Activated naive CD8-positive, alpha-beta T cell treated with anti-CD3 and anti-CD28 coated beads, Interleukin-2, amount 50 U/mL, for 24 hours (primary cell): ENCODE measurements around the gene SERPINA6.

Experiments used
- ATAC-seq: fragments of 150-1000 bp; cut with Tn5 transposase; one replicate; pipeline ENCODE4 v1.10.0; 2021
- DNase-seq: peaks from one replicate; pipeline ENCODE4 v3.0.0; 2021
- H3K27ac Mint-ChIP-seq: one replicate; pipeline ENCODE4 v1.8.0; 2021; ENCODE audit warnings: mild to moderate bottlenecking, mixed read lengths
- H3K27me3 Mint-ChIP-seq: one replicate; pipeline ENCODE4 v1.8.0; 2021; ENCODE audit warnings: mixed read lengths
- H3K36me3 Mint-ChIP-seq: one replicate; pipeline ENCODE4 v1.8.0; 2021; ENCODE audit warnings: low read depth, mixed read lengths
- H3K4me1 Mint-ChIP-seq: one replicate; pipeline ENCODE4 v1.8.0; 2021; ENCODE audit warnings: mixed read lengths
- H3K4me3 Mint-ChIP-seq: one replicate; pipeline ENCODE4 v1.8.0; 2021; ENCODE audit warnings: mild to moderate bottlenecking, moderate library complexity, mixed read lengths
- H3K9me3 Mint-ChIP-seq: one replicate; pipeline ENCODE4 v1.8.0; 2021; ENCODE audit warnings: mixed read lengths

The SERPINA6 gene

DNA sequence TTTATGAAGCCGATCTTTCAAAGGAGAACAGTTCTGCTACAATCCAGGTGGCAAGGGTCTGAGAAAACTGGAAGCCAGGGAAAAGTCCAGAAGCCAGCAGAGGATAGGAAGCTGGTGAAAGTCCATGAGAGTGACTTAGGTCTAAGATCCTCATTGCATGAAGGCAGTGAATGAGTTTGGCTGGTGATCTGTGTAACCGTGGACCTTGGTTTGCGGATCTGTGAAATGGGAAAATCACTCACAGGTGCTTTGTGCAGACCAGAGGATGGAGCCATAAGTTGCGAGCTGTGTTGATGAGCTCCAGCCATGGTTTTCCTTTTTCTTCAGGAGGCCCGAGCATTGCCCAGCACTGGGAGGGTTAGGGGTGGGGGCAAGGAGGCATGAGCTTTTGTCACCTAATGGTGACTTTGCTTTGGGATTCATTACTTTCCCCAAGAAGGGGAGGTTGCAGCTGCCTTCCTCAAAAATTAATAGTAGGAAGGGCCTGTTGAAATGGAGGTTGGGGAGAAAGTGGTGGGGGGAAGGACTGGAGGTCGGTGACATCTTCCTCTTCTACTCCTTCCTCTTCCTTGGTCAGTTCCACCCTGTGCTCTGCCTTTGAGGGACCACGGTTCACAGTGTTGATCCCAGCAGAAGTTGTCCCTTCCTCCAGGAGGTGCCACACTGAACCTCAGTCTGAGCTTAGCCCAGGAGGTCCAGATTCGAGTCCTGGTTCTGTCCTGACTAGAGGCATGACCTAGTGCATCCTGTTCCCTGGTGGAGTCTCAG lies 20.3 kb upstream of the SERPINA6 start:
- DNase-seq: no peak
- H3K4me3 Mint-ChIP-seq: no peak overlapping the region
- H3K36me3 Mint-ChIP-seq: peaks cover 5% of the 10 kb centered on the region
- H3K27ac Mint-ChIP-seq: no peak overlapping the region
- H3K4me1 Mint-ChIP-seq: peaks cover 18% of the 10 kb centered on the region
- peaks cover 37% of the 10 kb centered on the region for H3K27me3 Mint-ChIP-seq
- no peak for ATAC-seq
- peaks cover 15% of the 10 kb centered on the region for H3K9me3 Mint-ChIP-seq

DNA sequence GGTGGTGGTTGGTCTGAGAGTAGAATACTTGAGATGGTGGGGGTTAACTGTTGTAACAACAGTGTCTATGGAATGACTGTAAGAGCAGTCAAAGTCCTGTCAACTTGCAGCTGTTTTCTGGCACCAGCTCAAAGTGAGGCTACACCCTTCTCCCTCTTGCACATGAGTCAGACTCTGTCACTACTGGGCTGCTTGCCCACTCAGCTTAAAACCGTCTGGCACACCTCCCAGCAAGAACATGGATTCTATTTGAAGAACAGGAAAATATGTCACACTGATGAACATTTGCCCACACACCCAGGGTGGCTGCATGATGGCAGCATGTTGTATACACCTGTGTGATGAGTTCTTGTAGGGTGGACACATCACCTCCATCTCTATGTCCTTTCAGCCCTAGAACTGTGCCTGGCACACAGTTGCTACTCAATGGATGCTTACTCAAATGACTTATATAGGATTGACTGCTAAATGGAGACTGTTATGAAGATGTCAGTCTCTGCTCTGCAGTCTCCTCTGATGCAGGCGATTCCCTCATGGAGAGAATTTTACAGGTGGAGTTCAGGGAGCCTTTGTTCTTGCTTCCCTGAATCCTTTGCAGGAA lies 19.3 kb upstream of the SERPINA6 start:
- Mint-ChIP-seq H3K4me3 (no peak overlapping the region), H3K27ac (no peak overlapping the region), H3K4me1 (peaks cover 19% of the 10 kb centered on the region), H3K27me3 (peaks cover 37% of the 10 kb centered on the region), H3K9me3 (peaks cover 16% of the 10 kb centered on the region), H3K36me3 (peaks cover 5% of the 10 kb centered on the region)
- ATAC-seq (peak; percentile 33), DNase-seq (peak; percentile 10)

DNA sequence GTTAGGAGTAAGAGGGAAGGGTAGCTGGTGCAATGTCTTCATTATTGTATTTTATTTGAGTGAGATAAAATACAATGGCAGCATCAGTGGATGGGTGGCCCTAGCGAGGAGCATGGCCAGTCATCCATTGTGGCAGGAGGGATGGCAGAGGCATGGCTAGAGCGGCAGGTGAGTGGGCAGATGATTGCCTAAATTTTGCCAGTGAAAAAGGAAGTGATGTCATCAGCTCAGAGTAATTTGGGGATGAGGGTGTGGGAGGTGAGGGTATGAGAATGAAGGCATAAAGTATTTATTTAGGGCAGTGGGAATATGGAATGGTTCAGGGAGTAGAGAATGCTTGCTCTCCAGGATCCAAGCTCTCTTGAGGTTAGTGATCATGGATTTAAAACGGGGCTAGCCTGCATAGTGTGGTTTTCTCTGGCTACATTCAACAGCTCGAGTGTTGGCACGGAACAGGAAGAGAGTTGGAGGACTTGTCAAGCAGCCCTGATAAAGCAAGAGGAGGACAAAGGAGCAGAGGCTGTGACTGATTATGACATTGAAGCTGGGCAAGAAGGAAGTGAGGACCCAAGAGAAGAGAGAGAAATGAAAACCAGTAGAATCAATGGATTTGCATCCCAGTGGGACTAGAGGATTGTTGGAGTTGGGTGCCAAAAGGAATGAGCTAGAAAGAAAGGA lies 18.7 kb upstream of the SERPINA6 start:
- Mint-ChIP-seq H3K4me3 (no peak overlapping the region), H3K27me3 (peaks cover 40% of the 10 kb centered on the region), H3K4me1 (peaks cover 18% of the 10 kb centered on the region), H3K36me3 (peaks cover 5% of the 10 kb centered on the region), H3K9me3 (peaks cover 19% of the 10 kb centered on the region), H3K27ac (peak overlapping the region; percentile 3)
- no peak for ATAC-seq
- DNase-seq: no peak

DNA sequence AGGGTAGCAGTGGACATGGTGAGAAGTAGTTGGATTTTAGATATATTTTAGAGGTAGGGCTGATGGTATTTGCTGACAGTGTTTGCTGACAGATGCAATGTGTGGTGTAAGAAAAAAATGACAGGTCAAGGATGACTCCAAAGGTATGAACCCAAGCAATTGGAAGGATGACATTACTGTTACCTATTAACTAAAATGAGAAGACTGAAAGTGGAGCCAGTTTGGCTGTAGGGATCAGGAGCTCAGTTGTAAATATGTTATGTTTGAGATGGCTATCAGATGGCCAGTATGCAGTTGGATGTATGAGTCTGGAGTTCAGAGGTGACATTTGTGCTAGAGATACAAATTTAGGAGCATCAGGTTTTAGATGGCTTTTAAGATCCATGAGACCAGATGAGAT lies 17.4 kb upstream of the SERPINA6 start:
- no peak for ATAC-seq
- peaks cover 40% of the 10 kb centered on the region for H3K27me3 Mint-ChIP-seq
- H3K36me3 Mint-ChIP-seq: peaks cover 5% of the 10 kb centered on the region
- H3K9me3 Mint-ChIP-seq: peaks cover 15% of the 10 kb centered on the region
- no peak overlapping the region for H3K4me3 Mint-ChIP-seq
- H3K27ac Mint-ChIP-seq: peak overlapping the region; percentile 24
- peaks cover 15% of the 10 kb centered on the region for H3K4me1 Mint-ChIP-seq
- no peak for DNase-seq

DNA sequence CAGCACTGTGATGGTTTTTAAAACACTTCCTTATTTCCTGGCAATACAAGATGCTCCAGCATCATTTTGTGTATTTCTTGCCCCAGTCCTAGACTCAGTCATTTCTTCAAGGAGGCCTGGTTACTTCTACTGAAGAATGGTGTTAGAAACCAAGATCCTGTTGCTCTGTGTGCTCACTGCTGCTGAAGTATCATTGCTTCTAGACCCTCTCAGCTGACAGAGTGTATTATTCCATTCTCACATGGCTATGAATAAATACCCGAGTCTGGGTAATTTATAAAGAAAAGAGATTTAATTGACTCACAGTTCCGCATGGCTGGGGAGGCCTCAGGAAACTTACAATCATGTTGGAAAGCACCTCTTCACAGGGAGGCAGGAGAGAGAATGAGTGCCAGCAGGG lies 14.9 kb upstream of the SERPINA6 start:
- no peak for DNase-seq
- peaks cover 56% of the 10 kb centered on the region for H3K27me3 Mint-ChIP-seq
- H3K27ac Mint-ChIP-seq: no peak overlapping the region
- H3K9me3 Mint-ChIP-seq: peaks cover 15% of the 10 kb centered on the region
- ATAC-seq: no peak
- no peak overlapping the region for H3K4me3 Mint-ChIP-seq
- H3K36me3 Mint-ChIP-seq: peaks cover 5% of the 10 kb centered on the region
- H3K4me1 Mint-ChIP-seq: peaks cover 12% of the 10 kb centered on the region

DNA sequence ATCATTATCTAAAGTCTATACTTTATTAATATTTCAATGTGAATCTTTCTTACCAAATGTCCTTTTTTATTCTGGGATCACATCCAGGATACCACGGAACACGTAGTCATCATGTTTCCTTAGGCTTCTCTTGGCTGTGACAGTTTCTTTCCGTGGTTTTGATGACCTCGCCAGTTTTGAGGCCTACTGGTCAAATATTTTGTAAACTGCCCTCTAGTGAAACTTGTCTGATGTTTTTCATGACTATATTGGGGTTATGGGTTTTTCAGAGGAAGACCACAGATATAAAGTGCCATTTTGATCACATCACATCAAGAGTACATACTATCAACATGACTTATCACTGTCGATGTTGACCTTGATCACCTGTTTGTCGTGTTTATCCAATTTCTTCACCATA lies 14.1 kb upstream of the SERPINA6 start:
- DNase-seq: peak; percentile 11
- Mint-ChIP-seq H3K9me3 (peaks cover 15% of the 10 kb centered on the region), H3K27me3 (peaks cover 55% of the 10 kb centered on the region), H3K4me1 (peaks cover 12% of the 10 kb centered on the region), H3K36me3 (peaks cover 5% of the 10 kb centered on the region), H3K4me3 (no peak overlapping the region), H3K27ac (no peak overlapping the region)
- peak; percentile 43 for ATAC-seq

DNA sequence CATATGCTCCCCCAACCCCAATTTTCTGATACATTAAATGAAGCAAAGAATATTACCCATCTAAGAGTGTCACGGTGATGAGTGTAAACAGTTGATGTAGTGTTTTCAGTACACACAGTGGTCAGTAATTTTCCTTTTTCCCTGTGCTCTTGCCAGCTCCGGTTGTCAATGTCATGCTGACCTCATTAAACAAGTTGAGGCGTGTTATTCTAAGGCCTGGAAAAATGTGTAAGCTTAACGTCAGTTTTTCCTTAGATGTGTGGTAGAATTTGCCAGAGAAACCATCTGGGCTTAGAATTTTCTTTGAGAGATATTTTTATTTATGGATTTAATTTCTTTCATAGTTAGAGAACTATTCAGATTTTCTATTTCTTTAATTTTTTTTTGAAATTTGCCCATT lies 11.7 kb upstream of the SERPINA6 start:
- H3K4me1 Mint-ChIP-seq: peaks cover 4% of the 10 kb centered on the region
- no peak overlapping the region for H3K27ac Mint-ChIP-seq
- peaks cover 7% of the 10 kb centered on the region for H3K9me3 Mint-ChIP-seq
- H3K4me3 Mint-ChIP-seq: no peak overlapping the region
- H3K27me3 Mint-ChIP-seq: peaks cover 33% of the 10 kb centered on the region
- ATAC-seq: no peak
- no peak for DNase-seq
- peaks cover 3% of the 10 kb centered on the region for H3K36me3 Mint-ChIP-seq

DNA sequence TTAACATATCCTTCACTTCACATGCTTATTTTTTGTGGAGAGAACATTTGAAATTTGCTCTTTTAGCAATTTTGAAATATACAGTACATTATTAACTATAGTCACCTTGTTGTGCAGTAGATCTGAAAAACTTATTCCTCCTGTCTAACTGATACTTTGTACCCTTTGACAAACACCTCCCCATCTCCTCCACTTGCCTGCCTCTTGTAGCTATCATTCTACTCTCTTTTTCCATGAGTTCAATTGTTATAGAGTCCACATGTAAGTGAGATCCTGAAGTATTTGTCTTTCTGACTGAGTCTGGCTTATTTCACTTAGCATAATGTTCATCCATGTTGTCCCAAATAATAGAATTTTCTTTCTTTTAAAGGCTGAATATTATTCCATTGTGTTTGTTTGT lies 9.5 kb upstream of the SERPINA6 start:
- no peak for DNase-seq
- H3K36me3 Mint-ChIP-seq: no peaks in the 10 kb centered on the region
- peaks cover 4% of the 10 kb centered on the region for H3K4me1 Mint-ChIP-seq
- H3K9me3 Mint-ChIP-seq: peaks cover 4% of the 10 kb centered on the region
- no peak for ATAC-seq
- H3K27me3 Mint-ChIP-seq: peaks cover 29% of the 10 kb centered on the region
- H3K27ac Mint-ChIP-seq: no peak overlapping the region
- H3K4me3 Mint-ChIP-seq: no peak overlapping the region

DNA sequence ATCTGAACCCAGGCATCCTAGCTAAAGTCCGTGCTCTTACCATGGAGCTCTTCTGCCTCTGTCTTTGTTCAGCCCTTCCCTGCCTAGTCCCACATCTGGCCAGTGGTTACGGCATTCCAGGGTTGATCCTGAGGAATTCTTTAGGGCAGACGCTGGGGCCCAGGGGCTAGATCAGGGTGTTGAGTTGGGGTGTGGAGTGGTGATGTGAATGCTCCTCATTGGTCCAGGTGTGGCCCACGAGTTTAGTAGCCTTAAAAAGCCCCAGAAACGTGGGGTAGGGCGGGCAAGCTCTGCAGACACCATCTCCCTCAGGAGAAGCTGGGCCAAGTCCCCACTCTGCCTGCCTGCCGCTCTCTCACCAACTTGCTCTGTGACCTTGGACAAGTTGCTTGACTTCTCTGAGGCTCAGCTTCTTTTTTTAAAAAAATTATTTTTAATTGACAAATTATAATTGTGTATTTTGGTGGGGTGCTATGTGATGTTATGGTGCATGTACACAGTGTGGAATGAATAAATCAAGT lies 9.0 kb upstream of the SERPINA6 start:
- ATAC-seq: no peak
- Mint-ChIP-seq H3K36me3 (no peaks in the 10 kb centered on the region), H3K4me3 (no peak overlapping the region), H3K27me3 (peaks cover 26% of the 10 kb centered on the region), H3K4me1 (no peaks in the 10 kb centered on the region), H3K9me3 (no peaks in the 10 kb centered on the region), H3K27ac (no peak overlapping the region)
- no peak for DNase-seq

DNA sequence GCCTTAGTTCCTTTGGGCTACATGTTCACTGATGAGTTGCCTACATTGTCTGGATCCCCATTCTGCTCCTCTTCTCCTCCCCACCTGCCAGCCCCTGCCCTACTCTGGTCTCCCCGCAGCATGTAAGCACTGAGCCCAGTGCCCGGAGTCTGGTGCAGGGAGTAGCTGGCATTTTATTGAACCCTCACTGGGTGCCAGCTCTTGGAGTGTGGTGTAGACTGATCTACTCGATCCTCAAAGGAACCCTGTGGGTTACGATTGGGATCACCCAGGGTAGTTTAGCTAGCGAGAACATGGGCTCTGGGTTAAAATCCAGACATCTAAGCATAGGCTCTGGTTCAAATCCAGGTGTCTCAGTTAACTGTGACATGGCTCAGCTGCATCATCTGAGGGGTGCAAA lies 8.3 kb upstream of the SERPINA6 start:
- no peak overlapping the region for H3K4me3 Mint-ChIP-seq
- peaks cover 26% of the 10 kb centered on the region for H3K27me3 Mint-ChIP-seq
- H3K36me3 Mint-ChIP-seq: no peaks in the 10 kb centered on the region
- H3K9me3 Mint-ChIP-seq: no peaks in the 10 kb centered on the region
- H3K4me1 Mint-ChIP-seq: no peaks in the 10 kb centered on the region
- no peak overlapping the region for H3K27ac Mint-ChIP-seq
- DNase-seq: no peak
- ATAC-seq: no peak

DNA sequence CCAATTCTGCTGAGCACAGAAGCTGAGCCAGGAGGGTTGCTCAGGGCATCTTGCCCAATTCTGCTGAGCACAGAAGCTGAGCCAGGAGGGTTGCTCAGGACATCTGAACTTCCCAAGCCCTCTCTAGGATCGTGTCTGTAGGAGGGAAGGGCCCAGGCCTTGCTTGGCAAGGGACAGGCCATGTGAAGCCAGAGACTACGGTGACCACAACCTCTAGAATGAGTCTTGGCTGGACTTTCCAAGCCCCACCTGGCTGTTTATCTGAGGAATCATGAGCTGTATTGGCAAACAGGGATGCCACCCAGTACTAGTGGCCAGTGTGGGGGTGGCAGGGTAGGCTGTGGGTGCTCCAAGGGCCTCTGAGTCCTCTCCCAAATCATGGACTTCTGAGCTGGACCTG lies 7.7 kb upstream of the SERPINA6 start:
- ATAC-seq (no peak), DNase-seq (no peak)
- no peak overlapping the region for H3K27ac Mint-ChIP-seq
- H3K27me3 Mint-ChIP-seq: peaks cover 26% of the 10 kb centered on the region
- H3K4me3 Mint-ChIP-seq: no peak overlapping the region
- H3K4me1 Mint-ChIP-seq: no peaks in the 10 kb centered on the region
- H3K9me3 Mint-ChIP-seq: no peaks in the 10 kb centered on the region
- no peaks in the 10 kb centered on the region for H3K36me3 Mint-ChIP-seq

DNA sequence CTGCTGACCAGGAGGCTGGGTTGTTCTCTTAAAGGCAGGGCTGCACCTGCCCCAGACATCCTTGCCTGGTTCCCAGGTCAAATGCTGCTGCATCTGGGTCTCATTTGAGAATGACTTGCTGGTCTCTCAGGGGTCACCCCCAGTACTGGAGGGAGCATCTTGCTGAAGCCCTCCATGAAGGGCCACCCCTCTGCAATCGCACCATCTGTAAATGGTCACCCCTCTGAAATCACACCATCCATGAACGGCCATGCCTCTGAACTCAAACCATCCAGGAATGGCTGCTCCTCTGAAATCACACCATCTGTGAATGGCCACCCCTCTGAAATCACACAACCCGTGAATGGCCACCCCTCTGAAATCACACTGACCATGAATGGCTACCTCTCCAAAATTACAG lies 7.3 kb upstream of the SERPINA6 start:
- Mint-ChIP-seq H3K4me3 (no peak overlapping the region), H3K9me3 (no peaks in the 10 kb centered on the region), H3K27ac (no peak overlapping the region), H3K36me3 (no peaks in the 10 kb centered on the region), H3K4me1 (no peaks in the 10 kb centered on the region), H3K27me3 (peaks cover 25% of the 10 kb centered on the region)
- ATAC-seq: no peak
- DNase-seq: no peak

DNA sequence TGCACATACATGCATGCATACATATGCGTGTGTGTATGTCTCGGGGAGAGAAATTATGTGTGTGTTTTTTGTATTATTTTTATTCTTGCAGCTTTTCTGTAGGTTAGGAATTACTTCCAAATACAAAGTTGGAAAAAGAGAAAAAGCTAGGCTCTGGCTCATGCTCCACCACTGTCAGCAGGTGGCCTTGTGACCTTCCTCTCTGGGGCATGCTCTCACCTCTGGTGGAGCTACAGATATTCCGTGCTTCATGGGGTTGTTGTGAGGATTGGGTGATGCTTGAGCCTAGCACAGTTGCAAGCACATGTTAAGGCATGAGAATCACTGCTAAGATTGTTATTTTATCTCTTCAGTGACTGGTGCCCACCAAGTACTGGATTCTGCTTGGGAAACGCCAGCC lies 6.7 kb upstream of the SERPINA6 start:
- H3K27ac Mint-ChIP-seq: no peak overlapping the region
- peaks cover 21% of the 10 kb centered on the region for H3K27me3 Mint-ChIP-seq

DNA sequence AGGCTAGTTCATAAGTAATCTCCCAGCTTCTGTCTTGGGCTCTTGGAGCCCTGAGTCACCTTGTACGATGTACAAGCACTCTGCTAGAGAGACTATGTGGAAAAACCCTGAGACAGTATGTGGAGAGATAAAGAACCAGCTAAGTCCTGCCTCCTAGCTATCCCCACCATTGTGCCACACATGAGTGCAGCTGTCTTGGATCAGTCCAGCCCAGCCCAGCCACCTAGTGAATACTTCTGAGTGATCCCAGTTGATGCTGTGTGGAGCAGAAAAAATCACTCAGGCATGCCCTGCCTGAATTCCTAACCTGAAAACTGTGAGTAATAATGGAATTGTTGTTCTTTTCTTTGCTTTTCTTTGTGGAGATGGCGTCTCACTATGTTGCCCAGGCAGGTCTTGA lies 5.1 kb upstream of the SERPINA6 start:
- Mint-ChIP-seq H3K4me3 (no peak overlapping the region), H3K27me3 (peaks cover 11% of the 10 kb centered on the region), H3K27ac (no peak overlapping the region), H3K4me1 (no peaks in the 10 kb centered on the region), H3K9me3 (no peaks in the 10 kb centered on the region), H3K36me3 (no peaks in the 10 kb centered on the region)
- ATAC-seq (no peak), DNase-seq (no peak)

More for the DNA sequence above, 6.7 kb upstream of the SERPINA6 start:
- Mint-ChIP-seq H3K4me1 (no peaks in the 10 kb centered on the region), H3K36me3 (no peaks in the 10 kb centered on the region), H3K4me3 (no peak overlapping the region), H3K9me3 (no peaks in the 10 kb centered on the region)
- no peak for DNase-seq
- no peak for ATAC-seq
